Karpas-422 (cell line): ENCODE measurements around the gene SEC24B. TPM values are rescaled to one million over a fixed set of nuclear protein-coding genes. Genes with fewer than 3 reads are reported as not detected.

Experiments
- DNase-seq: peaks from one replicate; pipeline ENCODE4 v3.0.0-alpha.2; 2015
- H2AFZ ChIP-seq: fragments of 200-600 bp; sonication (generic); 2 replicates; pipeline ENCODE4 v1.6.1; 2014; ENCODE audit warnings: antibody characterized with exemption, low read length, mixed read lengths
- H3K27ac ChIP-seq: fragments of 200-600 bp; sonication (generic); 2 replicates; pipeline ENCODE4 v1.5.1; 2014; ENCODE audit warnings: mild to moderate bottlenecking, low read length, moderate library complexity
- H3K27me3 ChIP-seq: fragments of 200-600 bp; sonication (generic); 2 replicates; pipeline ENCODE4 v1.6.1; 2014; ENCODE audit warnings: low read length, mixed read lengths
- H3K36me3 ChIP-seq: fragments of 200-600 bp; sonication (generic); 2 replicates; pipeline ENCODE4 v1.6.1; 2014; ENCODE audit warnings: low read length, mixed read lengths; ENCODE audit not compliant: insufficient read depth
- H3K4me1 ChIP-seq: fragments of 200-600 bp; sonication (generic); 2 replicates; pipeline ENCODE4 v1.6.1; 2014; ENCODE audit warnings: mild to moderate bottlenecking, low read length, mixed read lengths
- H3K4me2 ChIP-seq: fragments of 200-600 bp; sonication (generic); 2 replicates; pipeline ENCODE4 v1.6.1; 2014; ENCODE audit warnings: low read length, low read depth, mild to moderate bottlenecking; ENCODE audit not compliant: poor library complexity, severe bottlenecking
- H3K4me3 ChIP-seq: fragments of 200-600 bp; sonication (generic); 2 replicates; pipeline ENCODE4 v1.5.1; 2014; ENCODE audit warnings: mild to moderate bottlenecking, antibody characterized with exemption, low read length, mixed read lengths
- H3K79me2 ChIP-seq: fragments of 200-600 bp; sonication (generic); 2 replicates; pipeline ENCODE4 v1.6.1; 2014; ENCODE audit warnings: mild to moderate bottlenecking, low read length, mixed read lengths
- H3K9ac ChIP-seq: fragments of 200-600 bp; sonication (generic); 2 replicates; pipeline ENCODE4 v1.6.0; 2014; ENCODE audit warnings: low read length
- H3K9me2 ChIP-seq: fragments of 200-600 bp; sonication (generic), shearing (Covaris generic); replicated peaks from 2 replicates; pipeline ENCODE4 v1.6.0; 2014; ENCODE audit warnings: mild to moderate bottlenecking, low read length, moderate library complexity; ENCODE audit not compliant: insufficient read depth
- H3K9me3 ChIP-seq: fragments of 300-700, 200-600 bp; sonication (generic); 2 replicates; pipeline ENCODE4 v1.6.1; 2014; ENCODE audit warnings: low read length, mixed read lengths
- H4K20me1 ChIP-seq: fragments of 200-600 bp; sonication (generic); 2 replicates; pipeline ENCODE4 v1.6.1; 2014; ENCODE audit warnings: mild to moderate bottlenecking, antibody characterized with exemption, low read length, low read depth; ENCODE audit not compliant: insufficient read depth
- total RNA-seq: library from RNA; depleted of rRNA; stranded (reverse); fragments of >200 nt; shearing (Covaris generic); gene quantifications from 2 replicates; pipeline ENCODE4 v1.2.3, GENCODE V29; 2014; ENCODE audit warnings: low replicate concordance

Gene SEC24B
- total RNA-seq, 1 experiment from 2014 or later = 50.3 TPM

GRCh38 chr4:109407027-109407737 lies 26.4 kb upstream of the SEC24B start:
- H3K4me2 ChIP-seq = no peak overlapping the region

GRCh38 chr4:109408711-109409110 lies 24.9 kb upstream of the SEC24B start:
- H4K20me1 ChIP-seq = no peaks in the 10 kb centered on the region
- H3K27me3 ChIP-seq = no peaks in the 10 kb centered on the region

More at GRCh38 chr4:109407027-109407737, 26.4 kb upstream of the SEC24B start:
- no peaks in the 10 kb centered on the region for H3K9me3 ChIP-seq
- no peak for DNase-seq
- H3K9ac ChIP-seq = no peak overlapping the region
- no peaks in the 10 kb centered on the region for H3K79me2 ChIP-seq
- H3K36me3 ChIP-seq = no peaks in the 10 kb centered on the region
- H4K20me1 ChIP-seq = no peaks in the 10 kb centered on the region
- H2AFZ ChIP-seq = no peak overlapping the region
- no peak overlapping the region for H3K4me3 ChIP-seq
- no peaks in the 10 kb centered on the region for H3K4me1 ChIP-seq
- H3K27ac ChIP-seq = no peak overlapping the region
- no peaks in the 10 kb centered on the region for H3K27me3 ChIP-seq
- no peaks in the 10 kb centered on the region for H3K9me2 ChIP-seq

GRCh38 chr4:109410226-109410625 lies 23.4 kb upstream of the SEC24B start:
- H3K27me3 ChIP-seq = no peaks in the 10 kb centered on the region

More at GRCh38 chr4:109408711-109409110, 24.9 kb upstream of the SEC24B start:
- no peak for DNase-seq
- Histone ChIP-seq H3K79me2 (no peaks in the 10 kb centered on the region), H3K4me1 (no peaks in the 10 kb centered on the region), H3K9me2 (no peaks in the 10 kb centered on the region), H3K4me3 (no peak overlapping the region), H2AFZ (no peak overlapping the region), H3K9ac (no peak overlapping the region), H3K27ac (no peak overlapping the region), H3K9me3 (no peaks in the 10 kb centered on the region), H3K4me2 (no peak overlapping the region), H3K36me3 (no peaks in the 10 kb centered on the region)

GRCh38 chr4:109410776-109411175 lies 22.8 kb upstream of the SEC24B start:
- no peak for DNase-seq
- H3K9me3 ChIP-seq = no peaks in the 10 kb centered on the region
- H3K36me3 ChIP-seq = no peaks in the 10 kb centered on the region
- no peak overlapping the region for H2AFZ ChIP-seq
- no peak overlapping the region for H3K9ac ChIP-seq
- H3K4me1 ChIP-seq = no peaks in the 10 kb centered on the region
- no peaks in the 10 kb centered on the region for H3K9me2 ChIP-seq
- no peaks in the 10 kb centered on the region for H4K20me1 ChIP-seq
- no peaks in the 10 kb centered on the region for H3K79me2 ChIP-seq
- no peak overlapping the region for H3K4me3 ChIP-seq
- H3K27me3 ChIP-seq = no peaks in the 10 kb centered on the region
- H3K4me2 ChIP-seq = no peak overlapping the region
- H3K27ac ChIP-seq = no peak overlapping the region

More at GRCh38 chr4:109410226-109410625, 23.4 kb upstream of the SEC24B start:
- Histone ChIP-seq H3K4me2 (no peak overlapping the region), H3K36me3 (no peaks in the 10 kb centered on the region), H3K4me3 (no peak overlapping the region), H4K20me1 (no peaks in the 10 kb centered on the region), H3K79me2 (no peaks in the 10 kb centered on the region), H3K9ac (no peak overlapping the region), H3K9me2 (no peaks in the 10 kb centered on the region), H3K4me1 (no peaks in the 10 kb centered on the region), H3K9me3 (no peaks in the 10 kb centered on the region), H3K27ac (no peak overlapping the region), H2AFZ (no peak overlapping the region)
- DNase-seq = no peak

- no peak overlapping the region for H2AFZ ChIP-seq
- H3K9me2 ChIP-seq = no peaks in the 10 kb centered on the region
- H3K4me1 ChIP-seq = no peaks in the 10 kb centered on the region
- DNase-seq = no peak
- no peaks in the 10 kb centered on the region for H3K36me3 ChIP-seq
- H3K9me3 ChIP-seq = no peaks in the 10 kb centered on the region
- no peak overlapping the region for H3K9ac ChIP-seq
- H3K27me3 ChIP-seq = no peaks in the 10 kb centered on the region
- H3K79me2 ChIP-seq = no peaks in the 10 kb centered on the region
- H3K4me2 ChIP-seq = no peak overlapping the region
- no peak overlapping the region for H3K27ac ChIP-seq
- no peak overlapping the region for H3K4me3 ChIP-seq
- no peaks in the 10 kb centered on the region for H4K20me1 ChIP-seq
Measured at GRCh38 chr4:109411964-109412363, 21.7 kb upstream of the SEC24B start.

- H3K9ac ChIP-seq = no peak overlapping the region
- no peak overlapping the region for H3K4me3 ChIP-seq
- H3K36me3 ChIP-seq = no peaks in the 10 kb centered on the region
- no peaks in the 10 kb centered on the region for H3K4me1 ChIP-seq
- H3K27ac ChIP-seq = no peak overlapping the region
- no peaks in the 10 kb centered on the region for H3K27me3 ChIP-seq
- no peaks in the 10 kb centered on the region for H4K20me1 ChIP-seq
- no peaks in the 10 kb centered on the region for H3K9me3 ChIP-seq
- no peak overlapping the region for H2AFZ ChIP-seq
- no peak overlapping the region for H3K4me2 ChIP-seq
- no peak for DNase-seq
- no peaks in the 10 kb centered on the region for H3K79me2 ChIP-seq
- no peaks in the 10 kb centered on the region for H3K9me2 ChIP-seq
Measured at GRCh38 chr4:109412776-109413175, 20.8 kb upstream of the SEC24B start.

GRCh38 chr4:109414938-109415337 lies 18.7 kb upstream of the SEC24B start:
- no peaks in the 10 kb centered on the region for H3K27me3 ChIP-seq
- H2AFZ ChIP-seq = no peak overlapping the region
- DNase-seq = no peak
- no peaks in the 10 kb centered on the region for H3K9me2 ChIP-seq
- H3K9me3 ChIP-seq = no peaks in the 10 kb centered on the region
- H4K20me1 ChIP-seq = no peaks in the 10 kb centered on the region
- no peak overlapping the region for H3K9ac ChIP-seq
- H3K4me2 ChIP-seq = no peak overlapping the region
- no peak overlapping the region for H3K27ac ChIP-seq
- H3K79me2 ChIP-seq = no peaks in the 10 kb centered on the region
- no peaks in the 10 kb centered on the region for H3K36me3 ChIP-seq
- H3K4me1 ChIP-seq = no peaks in the 10 kb centered on the region
- no peak overlapping the region for H3K4me3 ChIP-seq

GRCh38 chr4:109418588-109418987 lies 15.0 kb upstream of the SEC24B start:
- no peak for DNase-seq
- H4K20me1 ChIP-seq = no peaks in the 10 kb centered on the region
- H2AFZ ChIP-seq = no peak overlapping the region
- no peaks in the 10 kb centered on the region for H3K9me2 ChIP-seq
- no peak overlapping the region for H3K4me3 ChIP-seq
- no peaks in the 10 kb centered on the region for H3K9me3 ChIP-seq
- H3K4me2 ChIP-seq = no peak overlapping the region
- no peak overlapping the region for H3K27ac ChIP-seq
- H3K36me3 ChIP-seq = no peaks in the 10 kb centered on the region
- H3K9ac ChIP-seq = no peak overlapping the region
- no peaks in the 10 kb centered on the region for H3K79me2 ChIP-seq
- H3K4me1 ChIP-seq = no peaks in the 10 kb centered on the region; the same call in 1 of the 2 replicates
- H3K27me3 ChIP-seq = no peaks in the 10 kb centered on the region
